GM20000 (cell line): ENCODE measurements around the gene HIPK1.

Source experiments
- DNase-seq: peaks from one replicate; pipeline ENCODE4 v3.0.0; 2012; ENCODE audit warnings: low spot score
- TF ChIP-seq, protein P1 (sequence below): IDR thresholded peaks from 2 replicates; pipeline ENCODE4 v1.5.1; 2012; ENCODE audit warnings: mild to moderate bottlenecking, control low read depth; ENCODE audit errors: extremely low read depth, missing control alignments

The HIPK1 gene

DNA sequence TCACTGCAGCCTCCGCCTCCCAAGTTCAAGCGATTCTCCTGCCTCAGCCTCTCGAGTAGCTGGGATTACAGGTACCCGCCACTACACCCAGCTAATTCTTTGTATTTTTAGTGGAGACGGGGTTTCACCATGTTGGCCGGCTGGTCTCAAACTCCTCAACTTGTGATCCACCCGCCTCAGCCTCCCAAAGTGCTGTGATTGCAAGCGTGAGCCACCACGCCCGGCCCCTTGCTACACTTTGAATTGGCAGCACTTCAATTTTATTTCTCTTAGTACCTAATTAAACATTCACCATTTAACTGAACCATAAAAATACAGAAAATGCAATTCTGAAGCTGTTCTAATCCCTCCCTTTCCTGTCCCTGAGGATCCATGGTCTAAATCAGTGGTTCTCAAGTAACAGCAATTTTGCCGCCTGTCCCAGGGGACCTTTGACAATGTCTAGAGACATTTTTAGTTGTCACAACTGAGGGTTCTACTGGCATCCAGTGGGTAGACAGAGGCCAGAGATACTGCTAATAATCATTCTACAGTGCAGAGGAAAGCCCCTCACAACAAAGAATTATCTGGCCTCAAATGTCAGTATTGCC lies 37.4 kb upstream of the HIPK1 start:
- no peak for DNase-seq
- TF ChIP-seq, protein P1, sequence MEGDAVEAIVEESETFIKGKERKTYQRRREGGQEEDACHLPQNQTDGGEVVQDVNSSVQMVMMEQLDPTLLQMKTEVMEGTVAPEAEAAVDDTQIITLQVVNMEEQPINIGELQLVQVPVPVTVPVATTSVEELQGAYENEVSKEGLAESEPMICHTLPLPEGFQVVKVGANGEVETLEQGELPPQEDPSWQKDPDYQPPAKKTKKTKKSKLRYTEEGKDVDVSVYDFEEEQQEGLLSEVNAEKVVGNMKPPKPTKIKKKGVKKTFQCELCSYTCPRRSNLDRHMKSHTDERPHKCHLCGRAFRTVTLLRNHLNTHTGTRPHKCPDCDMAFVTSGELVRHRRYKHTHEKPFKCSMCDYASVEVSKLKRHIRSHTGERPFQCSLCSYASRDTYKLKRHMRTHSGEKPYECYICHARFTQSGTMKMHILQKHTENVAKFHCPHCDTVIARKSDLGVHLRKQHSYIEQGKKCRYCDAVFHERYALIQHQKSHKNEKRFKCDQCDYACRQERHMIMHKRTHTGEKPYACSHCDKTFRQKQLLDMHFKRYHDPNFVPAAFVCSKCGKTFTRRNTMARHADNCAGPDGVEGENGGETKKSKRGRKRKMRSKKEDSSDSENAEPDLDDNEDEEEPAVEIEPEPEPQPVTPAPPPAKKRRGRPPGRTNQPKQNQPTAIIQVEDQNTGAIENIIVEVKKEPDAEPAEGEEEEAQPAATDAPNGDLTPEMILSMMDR, result no peak

DNA sequence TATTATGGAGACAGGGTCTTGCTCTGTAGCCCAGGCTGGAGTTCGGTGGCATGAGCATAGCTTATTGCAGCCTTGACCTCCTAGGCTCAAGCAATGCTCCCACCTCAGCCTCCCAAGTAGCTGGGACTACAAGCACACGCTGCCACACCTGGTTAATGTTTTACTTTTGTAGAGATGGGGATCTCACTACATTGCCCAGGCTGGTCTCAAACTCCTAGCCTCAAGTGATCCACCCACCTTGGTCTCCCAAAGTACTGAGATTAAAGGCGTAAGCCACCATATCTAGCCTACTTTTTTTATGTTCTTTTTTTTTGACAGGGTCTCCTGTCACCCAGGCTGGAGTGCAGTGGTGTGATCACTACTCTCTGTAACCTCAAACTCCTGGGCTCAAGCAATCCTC lies 35.9 kb upstream of the HIPK1 start:
- TF ChIP-seq, protein P1, result no peak
- no peak for DNase-seq

DNA sequence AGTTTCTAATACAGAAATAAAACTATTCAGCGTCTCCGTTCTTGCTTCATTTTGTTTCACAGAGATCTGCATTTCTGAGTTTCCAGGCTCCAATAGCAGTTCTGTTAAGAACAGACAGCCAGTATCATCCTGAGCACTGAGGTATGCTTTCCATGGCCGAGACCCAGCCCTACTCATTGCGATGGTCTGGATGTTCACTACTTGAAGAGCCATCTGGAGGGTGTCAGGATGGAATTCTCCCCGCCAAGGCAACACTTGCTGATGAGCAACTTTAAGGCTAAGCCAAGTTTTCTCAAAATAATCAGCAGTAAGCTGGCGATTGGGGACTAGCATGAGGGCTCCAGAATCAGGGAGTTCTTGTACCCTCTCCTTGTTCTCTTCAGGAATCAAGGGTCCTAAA lies 34.0 kb upstream of the HIPK1 start:
- TF ChIP-seq, protein P1, result no peak
- no peak for DNase-seq

DNA sequence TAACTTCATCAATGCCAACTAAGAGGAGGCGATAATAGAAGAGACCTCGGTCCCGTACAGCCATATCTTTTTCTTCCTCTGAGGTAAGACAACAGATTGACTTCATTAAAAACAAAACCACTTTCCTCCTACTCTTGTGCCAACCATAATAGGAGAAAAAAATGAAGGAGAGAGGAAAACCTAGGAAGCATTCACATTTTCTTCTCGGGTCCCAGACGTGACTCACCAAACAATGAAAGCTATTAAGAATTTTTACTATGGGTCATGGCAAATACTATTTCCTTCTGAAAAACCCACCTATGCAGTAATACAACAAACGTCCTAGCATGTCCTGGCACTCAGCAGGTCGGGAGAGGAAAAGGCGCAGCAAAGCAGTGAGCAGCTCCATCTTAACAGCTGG lies 33.2 kb upstream of the HIPK1 start:
- TF ChIP-seq, protein P1, result no peak

DNA sequence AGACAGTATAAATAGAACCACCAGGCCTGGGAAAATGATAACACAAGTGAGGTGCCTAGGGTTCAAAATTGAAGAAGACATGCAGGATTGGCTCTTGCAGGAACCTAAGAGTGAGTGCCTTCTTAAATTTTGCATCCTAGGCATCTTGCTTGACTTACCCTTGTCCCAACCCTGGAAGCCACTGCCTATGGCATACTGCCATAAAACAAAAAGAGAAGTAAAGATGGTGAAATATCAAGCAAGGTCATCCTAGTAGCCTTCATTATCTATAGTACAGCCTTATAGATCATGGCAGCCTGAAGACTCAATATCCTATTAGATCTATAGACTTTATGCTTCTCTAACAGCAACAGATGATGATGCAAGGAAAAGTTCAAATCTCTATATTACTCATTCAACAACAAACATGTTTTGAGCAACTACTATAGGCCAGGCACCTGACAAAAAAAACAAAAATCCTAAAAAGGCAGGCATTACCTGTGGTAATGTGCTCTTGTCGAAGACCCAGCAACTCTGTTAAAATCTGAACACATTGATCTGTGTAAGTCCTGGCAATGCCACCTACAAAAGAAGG lies 30.8 kb upstream of the HIPK1 start:
- DNase-seq, result no peak
- TF ChIP-seq, protein P1, result no peak

More for the DNA sequence above, 33.2 kb upstream of the HIPK1 start:
- no peak for DNase-seq

DNA sequence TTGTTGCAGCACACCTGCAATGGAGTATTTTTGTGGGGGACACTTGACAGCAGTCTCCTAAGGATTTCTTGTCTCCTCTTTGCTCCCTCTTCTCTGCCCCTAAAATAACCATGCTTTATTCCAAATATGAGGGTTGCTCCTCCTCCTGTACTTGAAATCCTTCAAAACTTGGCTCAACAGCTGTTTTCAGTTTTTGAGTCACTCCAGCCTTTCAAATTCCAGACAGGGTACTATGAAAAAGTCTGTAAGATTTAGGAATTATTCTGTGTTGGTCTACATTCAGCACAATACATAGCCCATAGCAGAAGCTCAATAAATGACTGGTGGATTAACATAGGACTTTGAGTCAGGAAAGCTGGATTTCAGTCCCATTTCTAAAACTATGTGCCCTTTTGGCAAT lies 30.0 kb upstream of the HIPK1 start:
- no peak for DNase-seq
- TF ChIP-seq, protein P1, result no peak

DNA sequence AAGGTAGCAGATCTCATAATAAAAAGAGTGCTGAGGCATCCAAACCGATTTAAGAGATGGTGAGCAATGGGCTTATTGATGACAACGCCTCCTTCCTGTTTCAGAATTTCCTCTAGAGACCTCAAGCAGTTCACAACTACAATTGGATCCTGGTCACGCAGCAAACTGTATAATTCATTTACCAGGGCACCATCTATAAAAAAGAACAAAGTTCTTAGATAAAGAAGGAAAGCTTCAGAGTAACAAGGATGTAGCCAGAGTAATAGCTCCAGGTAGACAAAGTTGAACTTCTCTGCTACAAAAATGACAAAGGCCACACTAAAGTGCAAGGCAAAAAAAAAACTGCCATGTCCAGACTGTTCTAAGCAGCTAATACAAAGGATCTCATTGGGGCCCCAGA lies 27.9 kb upstream of the HIPK1 start:
- no peak for DNase-seq
- TF ChIP-seq, protein P1, result no peak
